Stimulated activated CD8-positive, alpha-beta memory T cell treated with anti-CD3 and anti-CD28 coated beads, Interleukin-15, amount 100 ng/mL, for 24 hours (primary cell): ENCODE data around the gene WDR93.

Experiments used
- DNase-seq: peaks from one replicate; pipeline ENCODE4 v3.0.0-alpha.2; 2020; ENCODE audit warnings: low read depth

Gene WDR93

GRCh38 chr15:89662893-89663626 lies 27.6 kb upstream of the WDR93 start:
- no peak for DNase-seq

GRCh38 chr15:89664441-89665350 lies 25.9 kb upstream of the WDR93 start:
- DNase-seq, result no peak

- DNase-seq, result no peak
Measured at GRCh38 chr15:89665449-89666181, 25.0 kb upstream of the WDR93 start.

- no peak for DNase-seq
Measured at GRCh38 chr15:89666184-89666857, 24.3 kb upstream of the WDR93 start.

GRCh38 chr15:89666858-89667705 lies 23.5 kb upstream of the WDR93 start:
- no peak for DNase-seq

GRCh38 chr15:89667706-89667960 lies 23.0 kb upstream of the WDR93 start:
- DNase-seq, result no peak

GRCh38 chr15:89668171-89668570 lies 22.4 kb upstream of the WDR93 start:
- DNase-seq, result no peak

- DNase-seq, result no peak
Measured at GRCh38 chr15:89669309-89669865, 21.2 kb upstream of the WDR93 start.

- DNase-seq, result no peak
Measured at GRCh38 chr15:89669941-89670340, 20.7 kb upstream of the WDR93 start.

- no peak for DNase-seq
Measured at GRCh38 chr15:89670971-89671560, 19.5 kb upstream of the WDR93 start.

- DNase-seq, result no peak
Measured at GRCh38 chr15:89671687-89672086, 18.9 kb upstream of the WDR93 start.

- no peak for DNase-seq
Measured at GRCh38 chr15:89672221-89673164, 18.1 kb upstream of the WDR93 start.

- no peak for DNase-seq
Measured at GRCh38 chr15:89673165-89673512, 17.5 kb upstream of the WDR93 start.

GRCh38 chr15:89674526-89674925 lies 16.1 kb upstream of the WDR93 start:
- DNase-seq, result no peak

- no peak for DNase-seq
Measured at GRCh38 chr15:89675606-89676005, 15.0 kb upstream of the WDR93 start.

GRCh38 chr15:89677381-89677780 lies 13.2 kb upstream of the WDR93 start:
- no peak for DNase-seq

- DNase-seq, result no peak
Measured at GRCh38 chr15:89679212-89679611, 11.4 kb upstream of the WDR93 start, which contains the start of gene PLIN1. TSS of gene PLIN1 (minus strand) at chr15:89679367. CDS start at chr15:89677489, 1,878 bp downstream.

GRCh38 chr15:89680282-89680873 lies 10.2 kb upstream of the WDR93 start:
- DNase-seq, result no peak

GRCh38 chr15:89681146-89681545 lies 9.5 kb upstream of the WDR93 start:
- DNase-seq, result no peak
